GM23248 (cell line): Measurements from ENCODE around the gene TMEM217.

Experiments used
- EZH2 ChIP-seq: fragments of 200-600 bp; sonication (generic); IDR thresholded peaks from 2 replicates; pipeline ENCODE4 v1.6.1; 2018; ENCODE audit warnings: antibody characterized with exemption, mild to moderate bottlenecking; ENCODE audit not compliant: insufficient read depth, poor library complexity, severe bottlenecking
- EZH2phosphoT487 ChIP-seq: fragments of 200-600 bp; sonication (generic); IDR thresholded peaks from 2 replicates; pipeline ENCODE4 v1.6.1; 2018; ENCODE audit warnings: antibody characterized with exemption, moderate library complexity, mild to moderate bottlenecking, low read depth; ENCODE audit not compliant: insufficient read depth

GRCh38 chr6:37242429-37243052 lies 15.4 kb downstream of the TMEM217 start:
- TF ChIP-seq EZH2 (no peak), EZH2phosphoT487 (no peak)
